ES-I3 (cell line): ENCODE results near the gene EDDM13.
"Not testable (repeated sequence)": the region's sequence is repeated elsewhere in the genome, so short reads cannot be mapped to it uniquely, and the experiment has no call there.

Source experiments
- H3K36me3 ChIP-seq: 2 replicates; pipeline ENCODE4 v1.6.1; 2013; ENCODE audit warnings: mild to moderate bottlenecking, low read length, control low read depth, moderate library complexity; ENCODE audit not compliant: insufficient read depth
- H3K4me1 ChIP-seq: 2 replicates; pipeline ENCODE4 v1.6.1; 2013; ENCODE audit warnings: mild to moderate bottlenecking, control low read depth, low read length; ENCODE audit not compliant: insufficient read depth
- H3K9ac ChIP-seq: 2 replicates; pipeline ENCODE4 v1.6.1; 2013; ENCODE audit warnings: low read depth, mild to moderate bottlenecking, low read length, moderate library complexity
- H3K9me3 ChIP-seq: 2 replicates; pipeline ENCODE4 v1.6.1; 2013; ENCODE audit warnings: mild to moderate bottlenecking, low read length, moderate library complexity; ENCODE audit not compliant: control insufficient read depth, insufficient read depth

The EDDM13 gene

GRCh38 chr19:56321254-56321988 lies 48.9 kb downstream of the EDDM13 start:
- no peak overlapping the region for H3K9ac ChIP-seq
- no peaks in the 10 kb centered on the region for H3K9me3 ChIP-seq
- no peaks in the 10 kb centered on the region for H3K4me1 ChIP-seq
- no peaks in the 10 kb centered on the region for H3K36me3 ChIP-seq

- Histone ChIP-seq H3K4me1 (no peaks in the 10 kb centered on the region), H3K9me3 (no peaks in the 10 kb centered on the region), H3K9ac (no peak overlapping the region), H3K36me3 (no peaks in the 10 kb centered on the region)
Observed at GRCh38 chr19:56321989-56322440, 49.5 kb downstream of the EDDM13 start.

GRCh38 chr19:56324436-56324835 lies 51.9 kb downstream of the EDDM13 start:
- Histone ChIP-seq H3K36me3 (no peaks in the 10 kb centered on the region), H3K9me3 (no peaks in the 10 kb centered on the region), H3K9ac (no peak overlapping the region), H3K4me1 (no peaks in the 10 kb centered on the region)

- no peak overlapping the region for H3K9ac ChIP-seq
- H3K4me1 ChIP-seq: no peaks in the 10 kb centered on the region
- H3K36me3 ChIP-seq: no peaks in the 10 kb centered on the region
- H3K9me3 ChIP-seq: no peaks in the 10 kb centered on the region
Observed at GRCh38 chr19:56332695-56333094, 60.1 kb downstream of the EDDM13 start.

- Histone ChIP-seq H3K9ac (no peak overlapping the region), H3K9me3 (0 out of 2 replicates have a peak, but pooled peaks cover 2% of the 10 kb centered on the region), H3K36me3 (no peaks in the 10 kb centered on the region), H3K4me1 (no peaks in the 10 kb centered on the region)
Observed at GRCh38 chr19:56333506-56333905, 61.0 kb downstream of the EDDM13 start.

- not testable (repeated sequence) for H3K36me3 ChIP-seq, H3K9me3 ChIP-seq, H3K9ac ChIP-seq, H3K4me1 ChIP-seq
Observed at GRCh38 chr19:56335371-56335770, 62.8 kb downstream of the EDDM13 start.

- not testable (repeated sequence) for H3K9ac ChIP-seq, H3K9me3 ChIP-seq, H3K36me3 ChIP-seq, H3K4me1 ChIP-seq
Observed at GRCh38 chr19:56337077-56337476, 64.5 kb downstream of the EDDM13 start.

GRCh38 chr19:56339031-56339430 lies 66.5 kb downstream of the EDDM13 start:
- H3K9ac ChIP-seq, H3K4me1 ChIP-seq, H3K36me3 ChIP-seq: not testable (repeated sequence)
- H3K9me3 ChIP-seq: peaks cover 22% of the 10 kb centered on the region

- Histone ChIP-seq H3K9me3 (peaks cover 22% of the 10 kb centered on the region), H3K9ac (no peak overlapping the region), H3K4me1 (peaks cover 4% of the 10 kb centered on the region; the same call in 1 of the 2 replicates), H3K36me3 (no peaks in the 10 kb centered on the region)
Observed at GRCh38 chr19:56341948-56342347, 69.4 kb downstream of the EDDM13 start.

- H3K36me3 ChIP-seq: no peaks in the 10 kb centered on the region
- H3K9me3 ChIP-seq: peaks cover 12% of the 10 kb centered on the region
- peaks cover 6% of the 10 kb centered on the region for H3K4me1 ChIP-seq
- no peak overlapping the region for H3K9ac ChIP-seq
Observed at GRCh38 chr19:56347163-56347778, 74.7 kb downstream of the EDDM13 start.

GRCh38 chr19:56348289-56348877 lies 75.8 kb downstream of the EDDM13 start:
- Histone ChIP-seq H3K4me1 (peaks cover 6% of the 10 kb centered on the region), H3K9me3 (peaks cover 2% of the 10 kb centered on the region; the same call in 1 of the 2 replicates), H3K36me3 (no peaks in the 10 kb centered on the region), H3K9ac (no peak overlapping the region)

- H3K9ac ChIP-seq: no peak overlapping the region
- no peaks in the 10 kb centered on the region for H3K36me3 ChIP-seq
- H3K4me1 ChIP-seq: peaks cover 6% of the 10 kb centered on the region
- no peaks in the 10 kb centered on the region; the same call in 1 of the 2 replicates for H3K9me3 ChIP-seq
Observed at GRCh38 chr19:56350416-56351045, 78.0 kb downstream of the EDDM13 start.

GRCh38 chr19:56351208-56351607 lies 78.7 kb downstream of the EDDM13 start:
- Histone ChIP-seq H3K9me3 (no peaks in the 10 kb centered on the region; the same call in 1 of the 2 replicates), H3K36me3 (no peaks in the 10 kb centered on the region), H3K9ac (no peak overlapping the region), H3K4me1 (peaks cover 3% of the 10 kb centered on the region)

GRCh38 chr19:56355517-56355916 lies 83.0 kb downstream of the EDDM13 start:
- H3K9ac ChIP-seq: no peak overlapping the region
- H3K4me1 ChIP-seq: no peaks in the 10 kb centered on the region; the same call in 1 of the 2 replicates
- H3K36me3 ChIP-seq: no peaks in the 10 kb centered on the region
- H3K9me3 ChIP-seq: no peaks in the 10 kb centered on the region
